K562 (cell line): ENCODE data around the gene CCDC185. TPM values are rescaled to one million over a fixed set of nuclear protein-coding genes. Genes with fewer than 3 reads are reported as not detected.
A peak's percentile ranks its signal among the peaks of the same experiment; 100 is the strongest.

ENCODE experiments used
- BACH1 ChIP-seq: fragments of 200-800 bp; sonication (Bioruptor generic); IDR thresholded peaks from 2 replicates; pipeline ENCODE4 v1.6.1; 2016; ENCODE audit warnings: missing genetic modification characterization, missing compliant biosample characterization
- C11orf30 ChIP-seq: fragments of 450-650 bp; IDR thresholded peaks from 2 replicates; pipeline ENCODE4 v1.6.1; 2016; ENCODE audit warnings: low read depth, mild to moderate bottlenecking
- CCNT2 ChIP-seq: IDR thresholded peaks from 2 replicates; pipeline ENCODE4 v1.6.1; 2011; ENCODE audit warnings: borderline replicate concordance, low read depth, mild to moderate bottlenecking, moderate library complexity, mixed read lengths, low read length; ENCODE audit not compliant: insufficient read length; ENCODE audit errors: extremely low read depth
- DACH1 ChIP-seq: fragments of 450-650 bp; IDR thresholded peaks from 2 replicates; pipeline ENCODE4 v1.6.1; 2018; ENCODE audit not compliant: partially characterized antibody
- ETV1 ChIP-seq: fragments of 450-650 bp; conservative IDR thresholded peaks from 2 replicates; pipeline ENCODE4 v1.6.1; 2016; ENCODE audit warnings: missing genetic modification characterization, control low read depth, low read depth, missing compliant biosample characterization
- FOSL1 ChIP-seq: fragments of 200-800 bp; sonication (Bioruptor generic); conservative IDR thresholded peaks from 2 replicates; pipeline ENCODE4 v1.6.1; 2016; ENCODE audit warnings: missing genetic modification characterization, missing compliant biosample characterization
- JUND ChIP-seq, 2 experiments: IDR thresholded peaks; 2 replicates in 1 of 2; 3 replicates in 1 of 2; pipeline ENCODE4 v1.6.1; 2011; ENCODE audit warnings: borderline replicate concordance in 2 of 2, low read depth in 2 of 2, low read length in 2 of 2, improper control_type of control experiment in 1 of 2, missing biosample characterization in 1 of 2, missing genetic modification characterization in 1 of 2, missing genetic modification reagents in 1 of 2
- KLF1 ChIP-seq: fragments of 450-650 bp; IDR thresholded peaks from 2 replicates; pipeline ENCODE4 v1.6.1; 2016; ENCODE audit warnings: missing genetic modification characterization, missing compliant biosample characterization
- KLF6 ChIP-seq: fragments of 250-450 bp; sonication (Bioruptor Pico); IDR thresholded peaks from 2 replicates; pipeline ENCODE4 v1.4.0; 2020; ENCODE audit warnings: mild to moderate bottlenecking, moderate library complexity, borderline replicate concordance
- MCM5 ChIP-seq: fragments of 450-650 bp; IDR thresholded peaks from 2 replicates; pipeline ENCODE4 v1.6.1; 2016; ENCODE audit warnings: low read depth
- NFRKB ChIP-seq: fragments of 450-650 bp; IDR thresholded peaks from 2 replicates; pipeline ENCODE4 v1.6.1; 2016; ENCODE audit warnings: low read depth
- NR2C1 ChIP-seq, 2 experiments: fragments of 450-650 bp; IDR thresholded peaks; 2 replicates each; pipeline ENCODE4 v1.6.1; 2017; ENCODE audit warnings: mild to moderate bottlenecking in 2 of 2, antibody characterized with exemption in 1 of 2, inconsistent platforms in 1 of 2, missing compliant biosample characterization in 1 of 2, missing genetic modification characterization in 1 of 2
- NR2C2 ChIP-seq, 2 experiments: fragments of 200-800 bp in 1 of 2; sonication (Bioruptor generic) in 1 of 2; sonication (generic) in 1 of 2; formaldehyde crosslinking in 1 of 2; IDR thresholded peaks; 2 replicates each; pipeline versions ENCODE4 v1.6.1 to v1.8.0; 2016 to 2022; ENCODE audit warnings: mild to moderate bottlenecking in 1 of 2, missing compliant biosample characterization in 1 of 2, missing genetic modification characterization in 1 of 2, missing genetic modification reagents in 1 of 2
- PYGO2 ChIP-seq: fragments of 450-650 bp; IDR thresholded peaks from 2 replicates; pipeline ENCODE4 v1.6.1; 2016; ENCODE audit warnings: mild to moderate bottlenecking, missing genetic modification characterization, moderate library complexity, missing compliant biosample characterization
- TAF7 ChIP-seq: fragments of 450-650 bp; IDR thresholded peaks from 2 replicates; pipeline ENCODE4 v1.6.1; 2016; ENCODE audit warnings: missing genetic modification characterization, missing compliant biosample characterization
- polyA plus RNA-seq, 8 experiments: library from polyadenylated mRNA; depleted of rRNA in 4 of 8; stranded (reverse) in 5 of 8; unstranded in 3 of 8; fragments of >200 nt; fragmentation: Nextera tagmentation in 2 of 8; fragmentation: Illumina TruSeq in 1 of 8; extraction: Ambion mirVana in 2 of 8; extraction: Trizol in 1 of 8; gene quantifications; 2 replicates each; pipeline versions ENCODE4 v1.2.1 to v1.2.3, GENCODE V29; 2011 to 2014; ENCODE audit warnings: inconsistent platforms in 1 of 8, missing spikeins in 1 of 8
- total RNA-seq, 7 experiments: library from RNA; depleted of rRNA in 6 of 7; stranded (reverse); fragments of >200 nt in 6 of 7; fragmentation: Illumina TruSeq in 2 of 7; extraction: Trizol in 2 of 7; gene quantifications; 2 replicates each; pipeline versions ENCODE4 v1.2.1 to v1.2.3, GENCODE V29; 2011 to 2021; ENCODE audit warnings: low replicate concordance in 1 of 7
- TF ChIP-seq, protein P1 (sequence below): fragments of 450-650 bp; IDR thresholded peaks from 2 replicates; pipeline ENCODE4 v1.6.1; 2016
- TF ChIP-seq, protein P2 (sequence below), 2 experiments: IDR thresholded peaks; 2 replicates each; pipeline ENCODE4 v1.6.1; 2011; ENCODE audit warnings: borderline replicate concordance in 1 of 2, control low read depth in 1 of 2, low read depth in 1 of 2, low read length in 1 of 2, mild to moderate bottlenecking in 1 of 2, mixed read lengths in 1 of 2, moderate library complexity in 1 of 2; ENCODE audit not compliant: insufficient read depth in 1 of 2, insufficient read length in 1 of 2, poor library complexity in 1 of 2, severe bottlenecking in 1 of 2; ENCODE audit errors: extremely low read depth in 1 of 2
- TF ChIP-seq, protein P3 (sequence below): sonication (generic); IDR thresholded peaks from 2 replicates; pipeline ENCODE4 v1.6.1; 2016
- TF ChIP-seq, protein P4 (sequence below): fragments of 200-400 bp; formaldehyde crosslinking; IDR thresholded peaks from 2 replicates; pipeline ENCODE4 v1.6.1; 2017; ENCODE audit warnings: mild to moderate bottlenecking, low read depth, low read length, moderate library complexity

The CCDC185 gene
- total and polyA plus RNA-seq, 9 of the 15 experiments (the other 6 are each of a cell fraction or from before 2014, with no cell fraction given): not detected

DNA sequence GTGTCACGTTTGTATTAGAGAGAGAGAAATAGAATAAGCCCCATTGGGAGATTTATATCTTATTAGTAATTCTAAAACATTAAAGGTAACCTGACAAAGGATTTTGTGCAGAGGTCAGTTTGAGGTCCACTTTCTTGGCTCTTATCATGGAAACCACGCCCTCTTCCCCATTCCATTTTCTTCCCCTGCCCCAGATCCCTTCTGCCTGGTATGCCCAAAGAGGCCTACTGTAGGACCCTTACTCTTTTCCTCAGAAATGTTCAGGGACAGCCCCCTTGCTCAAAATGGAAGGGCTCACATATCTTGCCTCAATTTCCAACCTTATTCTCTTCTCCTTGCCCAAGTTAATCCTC, 9.6 kb downstream of the CCDC185 start (continued):
- TF ChIP-seq C11orf30: peak; percentile 48; the same call in 1 of the 2 replicates
- peak; percentile 43; the same call in 1 of the 2 replicates for TF ChIP-seq KLF1 (tag)
- peak; percentile 84 for TF ChIP-seq BACH1 (tag)
- no peak for TF ChIP-seq NR2C1 (IDR thresholded peaks at IDR 0.05)
- TF ChIP-seq NR2C1 (tag; IDR thresholded peaks at IDR 0.05): 0 out of 2 replicates have a peak, but pooled peaks have one; percentile 9
- TF ChIP-seq KLF6 (CRISPR knock-in tag): peak; percentile 16; the same call in 1 of the 2 replicates
- TF ChIP-seq NFRKB: peak; percentile 35; the same call in 1 of the 2 replicates
- TF ChIP-seq PYGO2: no peak
- TF ChIP-seq FOSL1: peak; percentile 90
- TF ChIP-seq, protein P1, sequence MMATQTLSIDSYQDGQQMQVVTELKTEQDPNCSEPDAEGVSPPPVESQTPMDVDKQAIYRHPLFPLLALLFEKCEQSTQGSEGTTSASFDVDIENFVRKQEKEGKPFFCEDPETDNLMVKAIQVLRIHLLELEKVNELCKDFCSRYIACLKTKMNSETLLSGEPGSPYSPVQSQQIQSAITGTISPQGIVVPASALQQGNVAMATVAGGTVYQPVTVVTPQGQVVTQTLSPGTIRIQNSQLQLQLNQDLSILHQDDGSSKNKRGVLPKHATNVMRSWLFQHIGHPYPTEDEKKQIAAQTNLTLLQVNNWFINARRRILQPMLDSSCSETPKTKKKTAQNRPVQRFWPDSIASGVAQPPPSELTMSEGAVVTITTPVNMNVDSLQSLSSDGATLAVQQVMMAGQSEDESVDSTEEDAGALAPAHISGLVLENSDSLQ: 0 out of 2 replicates have a peak, but pooled peaks have one; percentile 2
- no peak for TF ChIP-seq JUND (IDR thresholded peaks at IDR 0.05; ENCODE audit: borderline replicate concordance, low read depth, low read length)
- peak; percentile 5; the same call in 1 of the 3 replicates for TF ChIP-seq JUND (tag; IDR thresholded peaks at IDR 0.05; ENCODE audit: borderline replicate concordance, low read depth, low read length)
- TF ChIP-seq, protein P2, sequence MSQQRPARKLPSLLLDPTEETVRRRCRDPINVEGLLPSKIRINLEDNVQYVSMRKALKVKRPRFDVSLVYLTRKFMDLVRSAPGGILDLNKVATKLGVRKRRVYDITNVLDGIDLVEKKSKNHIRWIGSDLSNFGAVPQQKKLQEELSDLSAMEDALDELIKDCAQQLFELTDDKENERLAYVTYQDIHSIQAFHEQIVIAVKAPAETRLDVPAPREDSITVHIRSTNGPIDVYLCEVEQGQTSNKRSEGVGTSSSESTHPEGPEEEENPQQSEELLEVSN (IDR thresholded peaks at IDR 0.05; ENCODE audit: borderline replicate concordance in 1 of 2, extremely low read depth in 1 of 2, insufficient read depth in 1 of 2, insufficient read length in 1 of 2, low read depth in 1 of 2, low read length in 1 of 2, poor library complexity in 1 of 2, severe bottlenecking in 1 of 2): no peak
- TF ChIP-seq, protein P3, sequence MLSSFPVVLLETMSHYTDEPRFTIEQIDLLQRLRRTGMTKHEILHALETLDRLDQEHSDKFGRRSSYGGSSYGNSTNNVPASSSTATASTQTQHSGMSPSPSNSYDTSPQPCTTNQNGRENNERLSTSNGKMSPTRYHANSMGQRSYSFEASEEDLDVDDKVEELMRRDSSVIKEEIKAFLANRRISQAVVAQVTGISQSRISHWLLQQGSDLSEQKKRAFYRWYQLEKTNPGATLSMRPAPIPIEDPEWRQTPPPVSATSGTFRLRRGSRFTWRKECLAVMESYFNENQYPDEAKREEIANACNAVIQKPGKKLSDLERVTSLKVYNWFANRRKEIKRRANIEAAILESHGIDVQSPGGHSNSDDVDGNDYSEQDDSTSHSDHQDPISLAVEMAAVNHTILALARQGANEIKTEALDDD: no peak
- peak; percentile 5 for TF ChIP-seq DACH1
- TF ChIP-seq, protein P4, sequence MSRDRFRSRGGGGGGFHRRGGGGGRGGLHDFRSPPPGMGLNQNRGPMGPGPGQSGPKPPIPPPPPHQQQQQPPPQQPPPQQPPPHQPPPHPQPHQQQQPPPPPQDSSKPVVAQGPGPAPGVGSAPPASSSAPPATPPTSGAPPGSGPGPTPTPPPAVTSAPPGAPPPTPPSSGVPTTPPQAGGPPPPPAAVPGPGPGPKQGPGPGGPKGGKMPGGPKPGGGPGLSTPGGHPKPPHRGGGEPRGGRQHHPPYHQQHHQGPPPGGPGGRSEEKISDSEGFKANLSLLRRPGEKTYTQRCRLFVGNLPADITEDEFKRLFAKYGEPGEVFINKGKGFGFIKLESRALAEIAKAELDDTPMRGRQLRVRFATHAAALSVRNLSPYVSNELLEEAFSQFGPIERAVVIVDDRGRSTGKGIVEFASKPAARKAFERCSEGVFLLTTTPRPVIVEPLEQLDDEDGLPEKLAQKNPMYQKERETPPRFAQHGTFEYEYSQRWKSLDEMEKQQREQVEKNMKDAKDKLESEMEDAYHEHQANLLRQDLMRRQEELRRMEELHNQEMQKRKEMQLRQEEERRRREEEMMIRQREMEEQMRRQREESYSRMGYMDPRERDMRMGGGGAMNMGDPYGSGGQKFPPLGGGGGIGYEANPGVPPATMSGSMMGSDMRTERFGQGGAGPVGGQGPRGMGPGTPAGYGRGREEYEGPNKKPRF: no peak
- TF ChIP-seq MCM5: no peak
- TF ChIP-seq TAF7 (tag): peak; percentile 7; the same call in 1 of the 2 replicates
- peak; percentile 5 for TF ChIP-seq CCNT2
- TF ChIP-seq ETV1 (tag): no peak; the same call in 1 of the 2 replicates
- TF ChIP-seq NR2C2 (CRISPR knock-in tag; IDR thresholded peaks at IDR 0.05): no peak
- peak; percentile 10 for TF ChIP-seq NR2C2 (tag; IDR thresholded peaks at IDR 0.05)
